K562 (cell line): ENCODE data around the gene SIRT2. TPM values are rescaled to one million over a fixed set of nuclear protein-coding genes. Genes with fewer than 3 reads are reported as not detected.

Source experiments
- ATF1 ChIP-seq, 2 experiments: fragments of 450-650 bp in 1 of 2; IDR thresholded peaks; 2 replicates each; pipeline ENCODE4 v1.6.1; 2016; ENCODE audit warnings: missing compliant biosample characterization in 1 of 2, missing genetic modification characterization in 1 of 2
- HMG20B ChIP-seq: fragments of 250-450 bp; sonication (Bioruptor Pico); IDR thresholded peaks from 2 replicates; pipeline ENCODE4 v1.5.0; 2021; ENCODE audit warnings: mild to moderate bottlenecking
- KLF16 ChIP-seq: IDR thresholded peaks from 2 replicates; pipeline ENCODE4 v1.6.1; 2016; ENCODE audit warnings: antibody characterized with exemption
- MAFK ChIP-seq: IDR thresholded peaks from 2 replicates; pipeline ENCODE4 v1.6.1; 2011; ENCODE audit warnings: low read length, improper control_type of control experiment
- MCM3 ChIP-seq: fragments of 450-650 bp; IDR thresholded peaks from 2 replicates; pipeline ENCODE4 v1.6.1; 2016
- MTA3 ChIP-seq: fragments of 450-650 bp; formaldehyde crosslinking; IDR thresholded peaks from 2 replicates; pipeline ENCODE4 v1.6.1; 2017; ENCODE audit warnings: mild to moderate bottlenecking, borderline replicate concordance
- MXI1 ChIP-seq: IDR thresholded peaks from 2 replicates; pipeline ENCODE4 v1.6.1; 2011; ENCODE audit warnings: low read depth, mild to moderate bottlenecking, improper control_type of control experiment, low read length
- NFIC ChIP-seq: fragments of 450-650 bp; IDR thresholded peaks from 2 replicates; pipeline ENCODE4 v1.6.1; 2017; ENCODE audit warnings: mild to moderate bottlenecking, inconsistent platforms
- POLR2A ChIP-seq: fragments of 450-650 bp; conservative IDR thresholded peaks from 2 replicates; pipeline ENCODE4 v1.6.1; 2016
- POLR2AphosphoS5 ChIP-seq: IDR thresholded peaks from 2 replicates; pipeline ENCODE4 v1.6.1; 2011; ENCODE audit warnings: mild to moderate bottlenecking, low read depth, low read length, moderate library complexity; ENCODE audit not compliant: control insufficient read depth, insufficient read depth
- SMAD2 ChIP-seq: fragments of 150-350 bp; IDR thresholded peaks from 2 replicates; pipeline ENCODE4 v1.6.1; 2014; ENCODE audit warnings: low read depth, mild to moderate bottlenecking, low read length
- SMAD3 ChIP-seq: fragments of 450-650 bp; formaldehyde crosslinking; conservative IDR thresholded peaks from 2 replicates; pipeline ENCODE4 v1.4.0; 2020; ENCODE audit warnings: mild to moderate bottlenecking
- ZNF143 ChIP-seq: sonication (generic); formaldehyde crosslinking; IDR thresholded peaks from 2 replicates; pipeline ENCODE4 v1.9.0; 2022; ENCODE audit warnings: mild to moderate bottlenecking, missing genetic modification reagents
- ZNF175 ChIP-seq: fragments of 200-800 bp; sonication (Bioruptor generic); IDR thresholded peaks from 2 replicates; pipeline ENCODE4 v1.6.1; 2016; ENCODE audit warnings: low read depth, mild to moderate bottlenecking, missing genetic modification characterization, missing compliant biosample characterization
- ZNF224 ChIP-seq: sonication (generic); formaldehyde crosslinking; IDR thresholded peaks from 2 replicates; pipeline ENCODE4 v1.8.0; 2022; ENCODE audit warnings: mild to moderate bottlenecking, missing genetic modification reagents
- ZNF551 ChIP-seq: fragments of 250-450 bp; sonication (Bioruptor Pico); IDR thresholded peaks from 2 replicates; pipeline ENCODE4 v1.5.0; 2021; ENCODE audit warnings: mild to moderate bottlenecking, moderate library complexity
- polyA plus RNA-seq, 8 experiments: library from polyadenylated mRNA; depleted of rRNA in 4 of 8; stranded (reverse) in 5 of 8; unstranded in 3 of 8; fragments of >200 nt; fragmentation: Nextera tagmentation in 2 of 8; fragmentation: Illumina TruSeq in 1 of 8; extraction: Ambion mirVana in 2 of 8; extraction: Trizol in 1 of 8; gene quantifications; 2 replicates each; pipeline versions ENCODE4 v1.2.1 to v1.2.3, GENCODE V29; 2011 to 2014; ENCODE audit warnings: inconsistent platforms in 1 of 8, missing spikeins in 1 of 8
- total RNA-seq, 7 experiments: library from RNA; depleted of rRNA in 6 of 7; stranded (reverse); fragments of >200 nt in 6 of 7; fragmentation: Illumina TruSeq in 2 of 7; extraction: Trizol in 2 of 7; gene quantifications; 2 replicates each; pipeline versions ENCODE4 v1.2.1 to v1.2.3, GENCODE V29; 2011 to 2021; ENCODE audit warnings: low replicate concordance in 1 of 7
- TF ChIP-seq, protein P1 (sequence below): IDR thresholded peaks from 2 replicates; pipeline ENCODE4 v1.6.1; 2011; ENCODE audit not compliant: insufficient read length; ENCODE audit errors: extremely low read depth
- TF ChIP-seq, protein P2 (sequence below): fragments of 250-450 bp; sonication (Bioruptor Pico); IDR thresholded peaks from 2 replicates; pipeline ENCODE4 v1.4.0; 2020; ENCODE audit warnings: mild to moderate bottlenecking, moderate library complexity
- TF ChIP-seq, protein P3 (sequence below): fragments of 450-650 bp; conservative IDR thresholded peaks from 2 replicates; pipeline ENCODE4 v1.6.1; 2016; ENCODE audit warnings: missing genetic modification characterization, low read depth, mild to moderate bottlenecking, control low read depth, missing compliant biosample characterization
- TF ChIP-seq, protein P4 (sequence below): fragments of 250-450 bp; sonication (Bioruptor Pico); IDR thresholded peaks from 2 replicates; pipeline ENCODE4 v1.4.0; 2020; ENCODE audit warnings: borderline replicate concordance
- TF ChIP-seq, protein P5 (sequence below): fragments of 450-650 bp; IDR thresholded peaks from 2 replicates; pipeline ENCODE4 v1.6.1; 2017; ENCODE audit warnings: antibody characterized with exemption

SIRT2 gene
- total and polyA plus RNA-seq, 9 of the 15 experiments (the other 6 are each of a cell fraction or from before 2014, with no cell fraction given), result 2.3 to 35.2 (median 22.9) TPM

DNA sequence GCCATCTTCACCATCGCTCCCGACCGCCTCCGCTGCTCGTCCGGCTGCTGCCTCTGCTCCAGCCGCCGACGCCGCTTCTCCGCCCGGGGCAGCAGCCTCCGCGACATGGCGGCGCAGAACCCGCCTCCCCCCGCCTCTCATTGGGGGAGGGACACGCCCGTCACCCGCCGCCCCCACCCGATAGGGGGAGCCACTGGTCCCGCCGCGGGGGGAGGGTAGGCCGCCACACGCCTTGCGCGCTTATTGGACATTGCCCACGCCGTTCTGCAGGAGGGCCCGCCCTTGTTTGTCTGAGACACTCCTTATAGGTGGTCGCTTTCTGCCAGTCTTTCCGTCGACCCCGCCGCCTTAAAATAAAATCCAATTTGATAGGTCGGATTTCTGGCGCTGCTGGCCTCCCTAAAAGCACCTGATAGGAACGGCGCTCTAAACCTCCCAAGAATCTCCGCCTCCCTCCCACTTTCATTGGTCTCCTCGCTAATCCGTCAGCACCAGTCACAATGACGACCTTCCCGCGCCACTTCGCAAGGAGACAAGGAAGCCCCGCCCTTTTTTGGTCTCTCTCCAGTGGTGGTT is 49.5 kb downstream of the SIRT2 start, which contains the start of gene HNRNPL (continued):
- TF ChIP-seq, protein P1, sequence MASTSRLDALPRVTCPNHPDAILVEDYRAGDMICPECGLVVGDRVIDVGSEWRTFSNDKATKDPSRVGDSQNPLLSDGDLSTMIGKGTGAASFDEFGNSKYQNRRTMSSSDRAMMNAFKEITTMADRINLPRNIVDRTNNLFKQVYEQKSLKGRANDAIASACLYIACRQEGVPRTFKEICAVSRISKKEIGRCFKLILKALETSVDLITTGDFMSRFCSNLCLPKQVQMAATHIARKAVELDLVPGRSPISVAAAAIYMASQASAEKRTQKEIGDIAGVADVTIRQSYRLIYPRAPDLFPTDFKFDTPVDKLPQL, result no peak
- TF ChIP-seq, protein P2, sequence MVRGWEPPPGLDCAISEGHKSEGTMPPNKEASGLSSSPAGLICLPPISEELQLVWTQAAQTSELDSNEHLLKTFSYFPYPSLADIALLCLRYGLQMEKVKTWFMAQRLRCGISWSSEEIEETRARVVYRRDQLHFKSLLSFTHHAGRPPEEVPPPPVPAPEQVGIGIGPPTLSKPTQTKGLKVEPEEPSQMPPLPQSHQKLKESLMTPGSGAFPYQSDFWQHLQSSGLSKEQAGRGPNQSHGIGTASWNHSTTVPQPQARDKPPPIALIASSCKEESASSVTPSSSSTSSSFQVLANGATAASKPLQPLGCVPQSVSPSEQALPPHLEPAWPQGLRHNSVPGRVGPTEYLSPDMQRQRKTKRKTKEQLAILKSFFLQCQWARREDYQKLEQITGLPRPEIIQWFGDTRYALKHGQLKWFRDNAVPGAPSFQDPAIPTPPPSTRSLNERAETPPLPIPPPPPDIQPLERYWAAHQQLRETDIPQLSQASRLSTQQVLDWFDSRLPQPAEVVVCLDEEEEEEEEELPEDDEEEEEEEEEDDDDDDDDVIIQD, result no peak
- TF ChIP-seq MXI1, result no peak
- TF ChIP-seq ZNF224 (CRISPR knock-in tag), result no peak
- TF ChIP-seq, protein P3, sequence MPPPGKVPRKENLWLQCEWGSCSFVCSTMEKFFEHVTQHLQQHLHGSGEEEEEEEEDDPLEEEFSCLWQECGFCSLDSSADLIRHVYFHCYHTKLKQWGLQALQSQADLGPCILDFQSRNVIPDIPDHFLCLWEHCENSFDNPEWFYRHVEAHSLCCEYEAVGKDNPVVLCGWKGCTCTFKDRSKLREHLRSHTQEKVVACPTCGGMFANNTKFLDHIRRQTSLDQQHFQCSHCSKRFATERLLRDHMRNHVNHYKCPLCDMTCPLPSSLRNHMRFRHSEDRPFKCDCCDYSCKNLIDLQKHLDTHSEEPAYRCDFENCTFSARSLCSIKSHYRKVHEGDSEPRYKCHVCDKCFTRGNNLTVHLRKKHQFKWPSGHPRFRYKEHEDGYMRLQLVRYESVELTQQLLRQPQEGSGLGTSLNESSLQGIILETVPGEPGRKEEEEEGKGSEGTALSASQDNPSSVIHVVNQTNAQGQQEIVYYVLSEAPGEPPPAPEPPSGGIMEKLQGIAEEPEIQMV (tag), result no peak
- no peak for TF ChIP-seq SMAD3
- TF ChIP-seq MTA3, result peak; percentile 94; the same call in 1 of the 2 replicates
- peak; percentile 77 for TF ChIP-seq ATF1 (CRISPR knock-in tag; IDR thresholded peaks at IDR 0.05)
- peak; percentile 99 for TF ChIP-seq ATF1 (tag; IDR thresholded peaks at IDR 0.05)
- TF ChIP-seq SMAD2, result no peak
- no peak for TF ChIP-seq MCM3
- TF ChIP-seq NFIC, result no peak
- TF ChIP-seq ZNF175 (CRISPR knock-in tag), result no peak
- no peak for TF ChIP-seq MAFK
- TF ChIP-seq, protein P4, sequence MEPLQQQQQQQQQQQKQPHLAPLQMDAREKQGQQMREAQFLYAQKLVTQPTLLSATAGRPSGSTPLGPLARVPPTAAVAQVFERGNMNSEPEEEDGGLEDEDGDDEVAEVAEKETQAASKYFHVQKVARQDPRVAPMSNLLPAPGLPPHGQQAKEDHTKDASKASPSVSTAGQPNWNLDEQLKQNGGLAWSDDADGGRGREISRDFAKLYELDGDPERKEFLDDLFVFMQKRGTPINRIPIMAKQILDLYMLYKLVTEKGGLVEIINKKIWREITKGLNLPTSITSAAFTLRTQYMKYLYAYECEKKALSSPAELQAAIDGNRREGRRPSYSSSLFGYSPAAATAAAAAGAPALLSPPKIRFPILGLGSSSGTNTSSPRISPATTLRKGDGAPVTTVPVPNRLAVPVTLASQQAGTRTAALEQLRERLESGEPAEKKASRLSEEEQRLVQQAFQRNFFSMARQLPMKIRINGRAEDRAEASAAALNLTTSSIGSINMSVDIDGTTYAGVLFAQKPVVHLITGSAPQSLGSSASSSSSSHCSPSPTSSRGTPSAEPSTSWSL (CRISPR knock-in tag), result no peak
- no peak for TF ChIP-seq ZNF551
- TF ChIP-seq HMG20B (CRISPR knock-in tag), result no peak
- TF ChIP-seq KLF16, result no peak
- TF ChIP-seq POLR2AphosphoS5, result peak; percentile 87
- TF ChIP-seq, protein P5, sequence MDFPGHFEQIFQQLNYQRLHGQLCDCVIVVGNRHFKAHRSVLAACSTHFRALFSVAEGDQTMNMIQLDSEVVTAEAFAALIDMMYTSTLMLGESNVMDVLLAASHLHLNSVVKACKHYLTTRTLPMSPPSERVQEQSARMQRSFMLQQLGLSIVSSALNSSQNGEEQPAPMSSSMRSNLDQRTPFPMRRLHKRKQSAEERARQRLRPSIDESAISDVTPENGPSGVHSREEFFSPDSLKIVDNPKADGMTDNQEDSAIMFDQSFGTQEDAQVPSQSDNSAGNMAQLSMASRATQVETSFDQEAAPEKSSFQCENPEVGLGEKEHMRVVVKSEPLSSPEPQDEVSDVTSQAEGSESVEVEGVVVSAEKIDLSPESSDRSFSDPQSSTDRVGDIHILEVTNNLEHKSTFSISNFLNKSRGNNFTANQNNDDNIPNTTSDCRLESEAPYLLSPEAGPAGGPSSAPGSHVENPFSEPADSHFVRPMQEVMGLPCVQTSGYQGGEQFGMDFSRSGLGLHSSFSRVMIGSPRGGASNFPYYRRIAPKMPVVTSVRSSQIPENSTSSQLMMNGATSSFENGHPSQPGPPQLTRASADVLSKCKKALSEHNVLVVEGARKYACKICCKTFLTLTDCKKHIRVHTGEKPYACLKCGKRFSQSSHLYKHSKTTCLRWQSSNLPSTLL, result no peak
- no peak for TF ChIP-seq ZNF143 (CRISPR knock-in tag)
- TF ChIP-seq POLR2A, result peak; percentile 84
